Stimulated activated CD8-positive, alpha-beta memory T cell treated with anti-CD3 and anti-CD28 coated beads, Interleukin-7, amount 100 ng/mL, for 24 hours (primary cell): ENCODE data around the gene S100A16.
"Not testable (repeated sequence)": the region's sequence is repeated elsewhere in the genome, so short reads cannot be mapped to it uniquely, and the experiment has no call there.

Source experiments
- DNase-seq: peaks from one replicate; pipeline ENCODE4 v3.0.0-alpha.2; 2020; ENCODE audit warnings: low read depth

The S100A16 gene

DNA sequence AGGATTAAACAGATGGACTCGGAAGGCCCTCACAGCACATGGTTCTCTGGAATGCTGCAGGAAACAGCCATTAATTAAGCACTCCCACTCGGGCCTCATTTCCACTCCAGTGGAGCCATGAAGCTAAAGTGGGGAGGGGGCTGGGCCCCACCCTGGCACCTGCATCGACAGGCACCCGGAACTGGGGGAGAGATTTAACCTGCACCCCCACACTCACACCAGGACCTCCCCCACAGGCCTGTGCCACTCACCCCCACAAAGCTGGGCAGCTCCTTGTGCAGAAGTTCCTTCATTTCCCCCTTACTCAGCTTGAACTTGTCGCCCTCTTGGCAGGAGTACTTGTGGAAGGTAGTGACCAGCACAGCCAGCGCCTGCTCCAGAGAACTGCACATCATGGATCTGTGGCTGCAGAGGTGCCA is 49.4 kb downstream of the S100A16 start:
- no peak for DNase-seq

DNA sequence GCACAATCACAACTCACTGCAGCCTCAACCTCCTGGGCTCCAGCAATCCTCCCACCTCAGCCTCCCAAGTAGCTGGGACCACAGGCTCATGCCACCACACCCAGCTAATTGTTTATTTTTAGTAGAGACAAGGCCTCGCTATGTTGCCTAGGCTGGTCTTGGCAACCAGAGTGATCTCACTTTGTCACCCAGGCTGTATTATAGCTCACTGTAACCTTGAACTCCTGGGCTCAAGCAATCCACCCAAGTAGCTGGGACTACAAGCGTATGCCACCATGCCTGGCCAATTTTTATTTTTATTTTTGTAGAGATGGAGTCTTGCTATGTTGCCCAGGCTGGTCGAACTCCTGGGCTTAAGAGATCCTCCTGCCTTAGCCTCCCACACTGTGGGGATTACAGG is 50.9 kb downstream of the S100A16 start:
- DNase-seq = not testable (repeated sequence)

GRCh38 chr1:153561466-153561985 is 51.4 kb downstream of the S100A16 start:
- no peak for DNase-seq

DNA sequence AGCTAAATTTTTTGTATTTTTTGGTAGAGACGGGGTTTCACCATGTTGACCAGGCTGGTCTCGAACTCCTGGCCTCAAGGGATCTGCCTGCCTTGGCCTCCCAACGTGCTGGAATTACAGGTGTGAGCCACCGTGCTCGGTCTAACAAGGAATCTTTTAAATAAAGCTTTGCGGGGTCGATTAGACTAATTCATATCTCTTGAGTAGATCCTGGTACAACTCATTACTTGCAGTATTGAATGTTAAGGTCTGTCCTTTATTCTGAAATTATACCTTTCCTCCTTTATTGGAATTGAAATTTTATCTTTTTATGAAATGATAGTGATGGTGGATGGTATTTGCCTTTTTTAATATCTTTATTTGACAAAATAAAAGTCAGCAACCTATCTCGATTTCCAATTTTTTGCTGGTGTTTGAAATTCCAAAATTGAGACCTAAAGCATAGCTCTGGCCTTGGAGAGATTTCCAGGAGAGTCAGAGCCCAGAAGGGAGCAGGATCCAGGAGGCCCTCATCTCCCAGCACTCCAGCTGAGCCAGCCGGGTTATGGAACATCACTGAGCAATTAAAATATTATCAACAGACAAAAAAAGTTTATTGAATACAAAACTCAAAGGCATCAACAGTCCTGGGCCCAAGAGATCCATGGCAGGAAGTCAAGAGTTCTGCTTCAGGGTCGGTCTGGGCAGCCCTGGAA is 52.0 kb downstream of the S100A16 start:
- DNase-seq = no peak

DNA sequence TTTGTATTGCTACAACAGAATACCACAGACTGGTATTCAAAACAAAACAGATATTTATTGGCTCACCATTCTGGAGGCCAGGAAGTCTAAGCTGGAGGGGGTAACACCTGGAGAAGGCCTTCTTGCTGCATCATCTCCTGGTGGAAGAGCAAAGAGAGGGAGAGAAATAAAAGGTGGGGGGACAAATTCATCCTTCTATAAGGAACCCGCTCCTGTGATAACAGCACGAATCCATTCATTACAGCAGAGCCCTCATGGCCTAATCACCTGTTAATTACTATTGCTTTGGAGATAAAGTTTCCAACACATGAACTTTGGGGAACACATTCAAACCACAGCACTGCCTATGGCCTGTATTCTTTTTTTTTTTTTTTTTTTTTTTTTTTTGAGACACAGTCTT is 52.7 kb downstream of the S100A16 start:
- no peak for DNase-seq

DNA sequence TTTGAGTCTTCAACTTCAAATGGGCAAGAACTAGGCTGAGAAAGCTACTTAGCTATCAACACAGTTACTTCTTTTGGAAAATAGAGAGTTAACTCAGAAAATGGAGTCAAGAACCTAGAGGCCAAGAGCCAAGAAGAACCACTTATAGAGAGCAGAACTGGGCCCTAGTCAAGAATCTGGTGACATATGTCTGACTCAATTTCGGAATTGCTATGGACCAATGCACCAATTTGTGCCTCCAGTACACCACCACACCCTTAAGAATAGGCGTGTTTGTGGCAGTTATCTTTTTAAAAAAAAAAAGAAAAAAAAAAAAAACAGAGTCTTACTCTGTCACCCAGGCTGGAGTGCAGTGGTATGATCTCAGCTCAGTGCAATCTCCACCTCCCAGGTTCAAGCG is 55.1 kb downstream of the S100A16 start:
- DNase-seq = no peak
